ENCODE data around the gene SHB.

SHB gene

DNA sequence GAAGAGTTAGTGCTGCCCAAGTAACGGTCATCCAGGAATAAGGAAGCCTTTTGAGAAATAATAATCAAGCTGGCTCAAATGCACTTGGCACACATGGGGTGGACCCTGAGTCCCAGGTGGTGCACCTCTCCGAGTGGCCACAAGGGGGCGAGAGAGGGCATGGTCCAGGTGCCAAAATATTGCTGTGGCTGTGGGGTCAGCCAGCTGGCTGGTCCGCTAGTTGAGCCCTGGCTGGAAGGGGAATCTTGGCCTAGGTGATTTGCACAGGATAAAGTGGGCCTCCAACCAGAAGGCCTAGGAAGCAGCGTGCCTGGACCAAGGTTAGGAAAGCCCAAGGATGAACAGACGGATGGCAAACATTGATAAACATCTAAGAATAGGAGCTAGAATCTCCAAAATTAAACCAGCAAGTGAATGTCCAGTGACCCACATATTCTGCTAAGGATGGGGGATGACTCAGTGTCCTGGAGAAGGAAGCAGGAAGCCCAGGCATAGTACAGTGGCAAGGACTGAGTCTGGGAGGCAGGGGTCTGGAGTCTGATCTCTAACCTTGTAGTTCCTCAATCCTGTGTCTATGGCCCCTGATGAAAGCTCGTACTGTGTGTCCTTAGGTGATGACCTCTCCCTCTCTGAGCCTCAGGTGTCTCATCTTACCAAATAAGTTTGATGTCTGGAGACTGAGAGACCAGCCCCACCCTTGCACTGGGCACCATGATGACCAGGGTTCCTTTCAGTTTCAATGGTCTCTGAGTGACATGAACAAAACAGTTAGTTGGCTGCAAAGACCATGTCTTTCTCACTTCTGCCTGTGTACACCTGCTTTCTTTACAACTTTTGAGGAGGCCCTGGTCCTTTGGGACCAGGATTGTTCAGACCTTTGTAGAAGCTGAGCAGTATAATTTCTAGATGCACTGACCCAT is 19.2 kb upstream of the SHB start:
- in situ Hi-C loops (cut with MboI; ENCODE audit: low sequenced_read_pairs): no loop called here

DNA sequence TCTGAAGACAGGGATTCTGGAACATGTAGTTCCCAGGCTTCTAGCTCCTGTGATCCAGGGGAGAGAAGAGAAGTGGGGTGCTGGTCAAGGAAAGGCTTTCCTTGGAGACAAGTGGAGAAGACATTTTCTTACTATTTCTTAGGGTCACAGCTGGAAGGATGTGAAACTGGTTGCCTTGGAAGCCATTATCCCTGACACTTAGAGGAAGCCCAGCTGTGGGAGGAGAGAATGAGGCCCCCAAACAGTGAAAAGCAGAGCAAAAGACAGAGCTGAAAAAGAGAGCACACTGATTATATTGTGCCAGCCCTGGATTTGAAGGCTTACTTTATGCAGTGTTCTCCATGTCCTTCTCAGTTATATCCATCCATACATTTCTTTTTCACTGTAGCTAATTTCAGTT is 17.5 kb upstream of the SHB start:
- in situ Hi-C loops (cut with MboI; ENCODE audit: low sequenced_read_pairs): no loop called here

DNA sequence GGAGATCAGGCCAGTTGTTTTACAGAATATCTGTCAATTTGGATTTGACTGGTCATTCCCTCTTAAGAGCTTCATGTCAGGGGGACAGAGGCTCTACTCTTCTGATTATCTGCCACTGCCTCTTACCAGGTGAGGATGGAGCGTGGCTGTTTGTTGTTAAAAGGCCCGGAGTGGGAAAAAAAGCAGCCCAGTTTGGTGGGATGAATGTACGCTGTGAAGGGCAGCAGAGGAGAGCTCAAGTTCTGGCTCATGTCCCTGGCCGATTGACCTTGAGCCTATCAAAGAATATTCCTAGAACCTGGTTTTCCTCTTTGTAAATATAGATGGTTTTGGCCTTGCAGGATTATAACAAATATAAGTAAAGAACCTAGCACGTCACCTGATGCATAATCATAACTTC is 16.3 kb upstream of the SHB start:
- in situ Hi-C loops (cut with MboI; ENCODE audit: low sequenced_read_pairs): no loop called here

DNA sequence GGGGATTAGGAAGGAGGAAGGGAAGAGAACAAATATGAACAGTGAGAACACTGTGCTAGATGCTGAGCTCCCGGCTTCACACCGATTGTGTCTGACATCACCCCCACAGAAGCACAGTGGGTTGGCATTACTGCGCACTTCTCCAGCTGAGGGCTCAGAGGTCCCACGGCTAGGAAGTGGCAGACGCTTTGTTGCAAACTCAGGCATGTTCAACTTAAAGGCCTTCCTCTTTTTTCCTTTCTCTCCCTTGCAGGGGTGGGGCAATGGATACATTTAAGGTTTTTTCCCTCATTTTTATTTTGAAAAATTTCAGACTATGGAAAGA is 15.5 kb upstream of the SHB start:
- in situ Hi-C loops (cut with MboI; ENCODE audit: low sequenced_read_pairs): no loop called here

DNA sequence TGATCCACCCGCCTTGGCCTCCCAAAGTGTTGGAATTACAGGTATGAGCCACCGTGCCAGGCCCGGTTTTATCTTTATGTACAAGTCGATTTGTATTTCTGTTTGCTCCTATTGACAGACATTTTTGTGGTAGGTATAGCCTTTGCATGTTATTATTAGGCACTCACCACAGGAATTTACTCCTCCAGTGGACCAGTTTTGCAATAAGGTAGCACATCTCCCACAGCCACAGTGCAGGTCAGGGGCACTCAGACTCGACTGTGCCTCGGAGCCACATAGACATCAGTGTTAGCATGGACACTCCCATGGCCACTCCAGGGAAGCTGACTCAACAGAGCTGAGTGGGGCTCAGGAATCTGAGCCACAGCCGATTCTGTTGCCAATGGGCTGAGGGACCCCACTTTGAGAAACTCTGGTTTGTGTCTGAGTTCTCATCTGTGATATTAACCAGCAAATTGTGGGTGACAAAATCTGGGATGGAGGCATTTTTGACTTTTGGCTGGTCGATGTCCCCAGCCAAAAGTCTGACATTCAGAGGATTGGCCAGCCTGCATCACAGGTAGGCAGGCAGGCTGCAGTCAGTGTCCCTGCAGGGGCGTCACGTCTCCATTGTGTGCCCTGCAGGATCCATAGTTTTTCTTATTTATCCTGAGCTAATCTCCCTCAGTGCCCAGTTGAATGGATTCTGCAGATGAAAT is 15.0 kb upstream of the SHB start:
- in situ Hi-C loops (cut with MboI; ENCODE audit: low sequenced_read_pairs): no loop called here

DNA sequence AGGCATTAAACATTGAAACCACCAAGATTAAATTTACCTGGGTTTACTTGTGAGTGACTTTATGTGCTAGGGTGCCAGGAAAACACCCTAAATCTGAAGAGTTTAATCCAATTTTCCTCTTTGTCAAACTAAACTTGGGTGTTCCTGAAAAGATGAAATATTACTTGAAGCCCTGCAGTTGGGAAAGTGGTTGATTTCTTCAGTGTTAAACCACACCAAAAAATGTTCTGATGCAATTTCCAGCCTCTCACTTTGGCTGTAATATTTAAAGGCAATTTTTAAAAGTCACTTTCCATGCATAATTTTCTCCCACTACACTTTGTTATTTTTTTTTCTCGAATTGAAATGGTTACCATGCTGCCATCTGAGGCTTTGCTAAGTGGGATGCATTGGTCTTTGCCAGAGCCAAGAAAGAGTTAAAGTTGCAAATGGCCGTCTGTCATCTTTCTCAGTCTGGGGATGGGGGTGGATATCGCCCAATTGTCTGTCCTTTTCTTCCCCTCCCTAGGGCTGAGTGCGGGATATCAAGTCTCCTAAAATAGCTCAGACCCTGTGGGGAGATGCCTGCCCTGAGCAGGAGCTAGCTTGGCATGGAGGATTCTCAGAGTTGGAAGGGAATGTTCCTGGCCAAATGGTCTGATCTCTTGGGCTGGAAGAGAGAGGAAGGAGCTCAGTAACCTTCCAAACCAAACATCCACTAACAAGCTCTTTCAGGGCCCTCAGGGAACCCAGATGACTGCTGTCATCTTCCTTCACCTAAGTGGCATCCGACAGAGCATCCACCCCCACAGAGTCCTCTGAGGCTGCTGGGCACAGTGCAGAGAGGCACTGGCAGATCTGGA is 13.6 kb upstream of the SHB start:
- in situ Hi-C loops (cut with MboI; ENCODE audit: low sequenced_read_pairs): no loop called here

DNA sequence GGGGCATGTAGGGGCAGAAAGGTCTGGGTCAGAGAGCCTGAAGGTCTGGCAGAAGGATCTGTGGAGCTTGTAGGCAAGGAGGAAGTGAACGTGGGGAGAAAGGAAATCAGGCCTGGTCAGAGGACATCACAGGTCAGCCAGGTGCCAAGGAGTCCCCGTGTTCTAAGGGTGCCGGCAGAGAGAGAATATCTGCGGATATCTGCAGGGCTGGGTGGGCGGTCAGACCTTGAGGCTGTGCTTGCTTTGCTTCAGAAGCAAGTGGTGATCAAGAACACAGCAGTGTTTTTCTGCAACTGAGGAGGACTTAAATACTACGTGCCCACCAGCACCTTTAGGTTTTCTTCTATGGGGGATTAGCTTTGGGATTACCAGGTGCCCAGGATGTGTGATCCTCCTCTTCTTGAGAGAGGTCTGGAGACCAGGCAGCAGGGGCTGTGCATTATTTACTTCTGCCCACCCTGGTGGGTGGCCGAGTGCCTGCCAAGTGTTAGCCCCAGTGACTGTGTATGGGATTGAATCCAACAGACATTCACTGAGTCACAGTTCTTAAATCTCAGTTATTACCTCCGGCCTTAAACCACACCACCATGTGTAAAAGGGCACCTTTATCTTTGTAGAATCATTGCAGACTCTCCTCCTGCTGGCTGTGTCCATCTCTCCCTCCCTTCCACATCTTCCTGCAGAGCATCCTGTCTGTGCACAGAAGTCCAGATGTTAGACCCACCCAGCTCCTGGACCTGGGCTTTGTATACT is 12.5 kb upstream of the SHB start:
- in situ Hi-C loops (cut with MboI; ENCODE audit: low sequenced_read_pairs): no loop called here

DNA sequence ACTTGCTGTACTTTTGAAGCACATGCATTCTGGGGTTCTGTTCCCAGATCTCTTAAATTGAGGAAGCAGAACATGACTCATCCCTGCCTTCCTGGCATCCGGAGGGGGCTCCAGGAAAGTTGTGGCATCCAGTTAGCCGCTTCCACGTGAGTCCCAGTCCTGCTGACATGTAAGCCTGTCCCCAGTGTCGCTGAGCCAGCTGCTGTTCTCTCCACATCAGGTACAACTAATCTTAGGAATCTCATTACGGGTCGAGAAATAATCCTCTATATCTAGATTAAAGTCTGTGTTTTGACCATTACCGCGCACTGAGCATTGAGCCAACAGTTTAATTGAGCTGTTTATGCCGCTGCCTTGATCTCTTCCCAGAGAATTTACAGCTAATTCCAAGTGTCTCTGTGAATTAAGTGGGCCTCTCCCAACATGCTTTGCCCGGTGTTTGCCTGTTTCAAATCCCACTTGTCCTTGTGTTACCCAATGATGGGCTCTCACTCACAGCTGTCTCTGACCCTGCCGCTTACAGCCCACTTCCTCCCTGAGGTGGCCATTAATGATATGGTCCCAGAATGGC is 10.5 kb upstream of the SHB start:
- in situ Hi-C loops (cut with MboI; ENCODE audit: low sequenced_read_pairs): no loop called here

DNA sequence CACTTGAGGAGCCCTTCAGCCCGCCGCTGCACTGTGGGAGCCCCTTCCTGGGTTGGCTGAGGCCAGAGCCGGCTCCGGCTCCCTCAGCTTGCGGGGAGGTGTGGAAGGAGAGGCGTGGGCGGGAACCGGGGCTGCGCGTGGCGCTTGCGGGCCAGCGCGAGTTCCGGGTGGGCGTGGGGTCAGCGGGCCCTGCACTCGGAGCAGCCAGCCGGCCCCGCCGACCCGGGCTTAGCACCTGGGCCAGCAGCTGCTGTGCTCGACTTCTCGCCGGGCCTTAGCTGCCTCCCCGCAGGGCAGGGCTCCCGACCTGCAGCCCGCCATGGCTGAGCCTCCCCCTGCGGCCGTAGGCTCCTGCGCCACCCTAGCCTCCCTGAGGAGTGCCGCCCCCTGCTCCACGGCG is 6.2 kb upstream of the SHB start:
- in situ Hi-C loops (cut with MboI; ENCODE audit: low sequenced_read_pairs): no loop called here

DNA sequence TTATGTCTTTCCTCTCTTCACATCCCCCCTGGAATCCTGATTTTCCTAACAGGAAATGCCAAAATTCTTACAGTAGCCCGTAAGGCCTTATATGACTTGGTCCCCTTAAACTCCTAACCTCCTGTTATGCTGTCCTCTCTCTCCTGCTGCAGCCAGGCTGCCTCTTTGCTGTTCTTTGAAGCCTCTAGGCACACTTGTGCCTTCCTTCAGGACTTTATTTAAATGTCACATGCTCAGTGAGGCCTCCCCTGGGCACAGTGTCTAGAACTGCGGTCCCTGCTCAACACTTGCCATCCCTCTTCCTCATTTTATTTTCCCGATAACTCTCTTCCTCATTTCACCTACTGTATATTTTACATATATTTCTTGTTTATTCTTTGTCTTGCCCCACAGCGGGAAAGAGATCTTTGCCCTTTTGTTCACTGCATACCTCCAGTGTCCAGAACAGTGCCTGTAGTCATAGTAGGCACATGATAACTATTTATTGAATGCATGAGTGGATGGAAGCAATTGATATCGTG is 5.5 kb upstream of the SHB start:
- in situ Hi-C loops (cut with MboI; ENCODE audit: low sequenced_read_pairs): no loop called here

DNA sequence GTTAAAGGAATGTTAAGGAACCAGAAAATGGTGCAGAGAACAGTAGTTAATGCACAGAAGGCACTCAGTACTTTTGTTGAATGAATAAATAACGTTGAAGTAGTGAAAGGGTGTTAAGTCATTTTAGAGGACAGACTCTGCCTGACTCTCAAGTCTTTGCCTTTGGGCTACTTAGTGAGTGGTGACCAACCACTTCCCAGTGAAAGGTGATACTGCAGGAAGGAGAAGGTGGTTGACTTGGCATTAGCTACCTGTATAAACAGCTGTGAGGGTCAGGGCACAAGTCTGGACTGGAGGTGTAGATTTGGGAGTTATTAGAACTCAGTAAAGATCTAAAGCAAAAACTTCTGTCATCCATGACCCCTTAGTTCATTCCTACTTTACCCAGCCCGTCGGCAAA is 4.9 kb upstream of the SHB start:
- in situ Hi-C loops (cut with MboI; ENCODE audit: low sequenced_read_pairs): no loop called here

DNA sequence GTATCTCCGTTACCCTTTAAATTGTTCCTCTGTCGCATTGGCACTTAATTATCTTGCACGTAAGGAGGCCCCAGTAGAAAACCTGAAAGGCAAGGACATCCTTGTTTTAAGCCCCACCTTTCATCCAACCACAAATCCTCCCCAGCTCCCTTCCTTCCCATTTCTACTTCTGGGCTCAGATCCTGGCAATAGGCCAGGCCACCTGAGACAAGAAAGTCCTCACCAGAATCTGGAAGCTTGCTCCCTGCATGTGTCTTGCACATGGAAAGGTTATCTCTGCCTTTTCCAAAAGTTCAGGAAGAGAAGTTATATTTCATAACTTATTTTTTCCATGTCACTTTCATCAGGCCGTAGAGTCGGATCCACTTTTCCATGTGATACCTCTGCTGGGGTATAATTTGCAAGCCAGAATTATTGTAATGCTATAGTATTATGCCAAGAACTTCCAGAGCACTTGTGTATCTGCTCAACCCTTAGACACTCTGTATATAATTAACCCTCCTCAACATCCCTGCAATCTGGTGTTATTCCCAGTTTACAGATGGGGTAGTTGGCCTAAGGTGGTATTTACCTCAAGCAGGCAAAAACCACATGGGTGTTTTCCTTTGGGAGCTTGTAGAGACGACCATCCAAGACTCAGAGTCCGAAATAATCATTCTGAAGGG is 2.6 kb upstream of the SHB start:
- in situ Hi-C loops (cut with MboI; ENCODE audit: low sequenced_read_pairs): no loop called here

DNA sequence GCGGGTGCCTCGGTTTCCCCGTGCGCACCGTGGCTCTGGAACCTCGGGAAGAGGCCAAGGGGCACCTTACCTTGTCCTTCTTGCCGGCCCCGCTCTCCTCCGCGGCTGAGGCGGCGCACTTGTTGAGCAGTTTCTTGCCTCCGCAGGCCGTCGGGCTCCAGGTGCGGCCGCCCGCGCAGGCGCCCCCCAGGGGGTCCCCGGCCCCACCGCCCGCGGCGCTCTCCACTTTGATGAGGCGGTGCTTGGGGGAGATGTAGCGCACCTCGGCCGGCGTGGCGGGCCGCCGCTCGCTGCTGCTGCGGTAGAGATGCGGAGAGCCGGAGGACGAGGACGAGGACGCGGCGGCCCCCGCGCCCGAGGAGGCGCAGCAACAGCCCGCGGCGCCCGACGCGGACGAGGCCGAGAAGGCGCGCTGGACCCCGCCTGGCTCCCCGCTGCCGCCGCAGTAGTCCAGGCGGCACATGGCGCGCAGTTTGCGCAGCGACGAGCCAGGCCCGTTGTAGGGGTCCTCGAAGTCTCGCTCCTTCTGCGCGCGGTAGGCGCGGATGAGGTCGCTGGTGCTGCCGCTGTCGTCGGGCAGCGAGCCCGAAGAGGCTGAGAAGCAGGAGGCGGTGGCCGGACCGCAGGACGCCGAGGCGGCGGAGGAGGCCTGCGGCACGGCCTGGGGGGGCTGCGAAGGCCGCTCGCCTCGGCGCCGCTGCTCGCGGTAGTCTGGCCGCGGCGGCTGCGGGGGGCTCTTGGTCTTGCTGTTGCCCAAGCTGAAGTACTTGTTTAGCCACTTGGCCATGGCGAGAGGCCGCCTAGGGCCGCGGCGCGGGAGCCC is 957 bp downstream of the SHB start:
- in situ Hi-C loops (cut with MboI; ENCODE audit: low sequenced_read_pairs): no loop called here

DNA sequence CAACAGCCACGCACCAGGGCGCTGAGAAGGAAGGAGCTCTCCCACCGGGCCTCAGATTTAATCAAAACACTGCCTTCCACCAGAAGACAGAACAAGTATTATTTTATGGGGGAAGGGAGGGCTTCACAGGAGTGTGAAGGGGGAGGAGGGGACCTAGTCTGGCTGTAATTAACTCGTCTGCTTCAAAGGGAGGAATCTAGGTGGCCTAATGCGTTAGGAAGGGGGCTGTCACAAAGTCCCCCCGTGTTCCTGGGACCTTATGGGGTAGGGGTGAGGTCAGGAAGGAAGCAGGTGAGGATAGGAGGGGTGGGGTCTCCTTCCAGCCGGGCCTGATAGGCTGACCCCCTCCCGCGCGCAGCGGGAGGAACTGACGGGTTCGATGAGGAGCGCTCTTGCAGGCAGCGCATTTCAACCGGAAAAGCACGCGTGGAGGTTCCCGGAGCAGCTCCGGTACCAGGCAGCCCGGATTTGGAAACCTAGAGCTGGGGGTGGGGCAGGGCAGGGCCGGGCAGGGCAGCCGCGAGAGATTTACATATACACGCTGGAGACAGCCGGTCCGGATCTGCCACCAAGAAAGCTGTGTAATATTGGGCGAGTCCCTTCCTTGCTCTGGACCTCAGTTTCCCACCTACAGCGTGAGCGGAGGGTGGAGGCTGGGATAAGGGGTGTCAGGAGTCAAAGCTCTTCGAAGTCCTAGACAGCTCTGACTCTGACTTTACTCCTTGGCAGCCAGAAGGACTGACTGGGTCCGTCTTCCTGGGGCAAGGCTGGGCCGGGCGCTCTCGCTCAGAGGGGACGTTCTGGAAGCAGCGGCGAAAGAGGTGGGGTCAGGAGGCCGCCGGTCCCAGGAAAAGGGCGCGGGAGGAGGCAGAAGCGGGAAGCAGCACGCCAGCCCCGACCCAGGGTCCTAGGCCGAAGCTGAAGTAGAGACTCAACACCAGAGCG is 1.8 kb downstream of the SHB start:
- in situ Hi-C loops (cut with MboI; ENCODE audit: low sequenced_read_pairs): no loop called here

DNA sequence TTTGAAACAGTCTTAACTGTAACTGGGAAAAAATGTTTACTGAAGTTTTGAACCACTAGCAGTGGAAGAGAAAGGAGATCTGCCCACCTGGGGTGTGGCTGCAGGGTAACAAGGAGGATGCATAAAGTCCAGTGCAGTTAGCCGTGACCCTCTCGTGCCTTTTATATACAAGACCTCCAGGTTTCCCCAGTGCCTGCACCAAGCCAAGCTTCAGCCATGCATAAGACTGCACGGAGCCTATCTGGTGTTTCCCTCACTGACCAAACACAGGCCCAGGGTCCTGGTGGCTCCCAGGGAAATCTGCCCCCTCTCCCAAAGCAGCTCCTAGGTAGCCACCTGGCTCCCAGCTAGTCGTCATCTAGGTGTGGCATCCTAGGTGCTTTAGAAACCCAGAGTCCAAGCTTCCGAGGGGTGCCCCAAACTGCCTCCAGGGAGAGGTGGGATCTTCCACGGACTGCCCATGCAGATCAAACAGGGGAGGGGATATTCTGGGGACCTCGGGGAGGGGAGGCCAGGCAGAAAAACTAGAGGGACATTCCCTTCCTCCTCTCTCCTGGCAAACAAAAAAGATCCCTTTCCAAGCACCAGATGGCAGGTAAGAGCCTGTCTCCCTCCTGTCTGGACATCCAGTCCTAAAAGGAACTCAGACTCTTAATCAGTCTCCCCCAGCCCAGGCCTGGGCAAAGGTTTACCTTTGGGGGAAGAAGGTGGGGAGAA is 2.7 kb downstream of the SHB start:
- in situ Hi-C loops (cut with MboI; ENCODE audit: low sequenced_read_pairs): no loop called here

DNA sequence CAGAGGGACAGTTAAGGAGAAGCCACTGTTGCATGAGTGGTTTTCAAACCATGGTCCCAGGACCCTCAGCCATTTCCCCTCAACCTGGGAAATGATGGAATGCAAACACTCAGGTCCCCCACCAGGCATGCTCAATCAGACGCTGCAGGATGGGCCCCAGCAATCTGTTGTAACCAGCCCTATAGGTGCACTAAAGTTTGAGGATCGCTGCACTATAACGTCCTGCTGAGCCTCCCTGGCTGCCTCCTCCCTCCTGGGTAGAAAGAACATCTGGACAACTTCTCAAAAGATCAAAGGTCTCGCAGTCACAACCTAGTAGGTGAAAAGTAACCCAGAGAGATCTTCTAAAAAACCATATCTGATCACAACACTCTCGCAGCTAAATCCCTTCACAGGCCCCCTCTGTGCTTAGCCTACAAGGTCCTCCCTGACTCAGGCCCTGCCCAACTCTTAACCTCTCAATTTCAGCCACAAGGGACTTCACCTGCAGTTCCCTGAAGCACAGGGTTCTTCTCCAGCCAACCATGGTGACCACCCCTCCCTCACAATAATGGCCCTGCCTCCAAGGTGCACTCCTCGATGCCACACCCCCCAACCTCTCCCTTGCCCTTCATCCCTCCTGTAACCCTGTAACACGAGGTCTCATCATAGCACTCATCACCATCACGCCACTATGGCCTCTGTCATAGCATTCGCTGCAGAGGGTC is 3.5 kb downstream of the SHB start:
- in situ Hi-C loops (cut with MboI; ENCODE audit: low sequenced_read_pairs): no loop called here
